ENCODE data around the gene LRRC45.

- TF ChIP-seq CTCF (IDR thresholded peaks at IDR 0.05; ENCODE audit: insufficient read depth, low read length, poor library complexity, severe bottlenecking) (no peak), EZH2phosphoT487 (conservative IDR thresholded peaks at IDR 0.05; ENCODE audit: low read length) (no peak)
These were observed 10.3 kb upstream of the LRRC45 start for GRCh38 chr17:82012640-82013295.
